Stimulated activated CD8-positive, alpha-beta memory T cell treated with anti-CD3 and anti-CD28 coated beads, Interleukin-15, amount 100 ng/mL, for 4 hours (primary cell): ENCODE results near the gene LHPP.
A peak's percentile ranks its signal among the peaks of the same experiment; 100 is the strongest.

Experiments used
- DNase-seq, 2 donors: peaks; one replicate each; pipeline ENCODE4 v3.0.0-alpha.2; 2020; ENCODE audit warnings: low read depth in 2 of 2

The LHPP gene

DNA sequence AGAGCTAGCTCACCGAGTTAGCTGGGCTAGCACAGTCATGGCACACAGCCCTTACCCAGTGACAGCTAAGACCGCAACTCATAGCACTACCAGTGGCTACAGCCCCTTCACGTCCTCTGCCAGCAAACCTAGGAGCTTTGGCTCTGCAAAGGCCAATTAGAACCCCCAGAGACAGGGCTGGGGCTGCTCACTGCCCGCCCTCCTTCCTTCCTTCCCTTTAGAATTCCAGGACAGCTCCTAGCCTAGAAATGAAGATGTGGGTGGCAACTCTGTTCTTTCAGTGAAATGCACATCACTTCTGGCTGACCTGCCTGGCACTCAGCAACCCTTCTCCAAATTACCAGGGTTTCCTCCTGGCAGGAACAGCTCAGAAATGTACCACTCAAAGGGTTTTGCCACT, 182.6 kb downstream of the LHPP start:
- no peak for DNase-seq

DNA sequence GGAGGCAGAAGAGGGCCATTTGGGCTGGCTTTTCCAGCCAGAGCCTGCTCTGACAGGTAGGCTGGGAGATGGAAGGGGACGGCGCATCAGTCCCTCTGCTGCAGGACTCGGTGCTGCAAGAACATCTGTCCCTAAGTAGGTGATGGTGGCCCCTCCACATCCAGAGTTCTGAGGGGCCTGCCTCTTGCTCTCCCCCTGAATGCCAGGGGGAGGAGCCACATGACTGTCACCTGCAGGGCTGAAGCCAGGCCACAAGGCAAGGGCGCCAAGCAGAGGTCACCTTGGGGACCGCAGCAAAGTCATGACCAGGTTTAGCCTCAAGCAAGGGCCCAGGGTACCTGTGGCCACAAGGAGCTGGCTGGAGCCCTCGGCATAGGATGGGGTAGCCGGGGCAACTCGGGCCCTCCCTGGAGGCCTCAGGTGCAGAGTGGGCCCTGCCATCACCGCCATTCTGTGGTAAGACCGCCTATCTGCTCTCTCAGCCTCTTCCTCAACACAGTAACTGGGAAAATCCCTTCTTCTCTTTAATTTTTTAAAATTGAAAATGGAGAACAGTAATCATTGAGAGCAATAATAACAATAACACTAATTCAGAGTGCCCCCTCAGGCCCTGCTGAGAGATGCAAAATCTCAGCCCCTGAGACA, 183.3 kb downstream of the LHPP start:
- DNase-seq = no peak

DNA sequence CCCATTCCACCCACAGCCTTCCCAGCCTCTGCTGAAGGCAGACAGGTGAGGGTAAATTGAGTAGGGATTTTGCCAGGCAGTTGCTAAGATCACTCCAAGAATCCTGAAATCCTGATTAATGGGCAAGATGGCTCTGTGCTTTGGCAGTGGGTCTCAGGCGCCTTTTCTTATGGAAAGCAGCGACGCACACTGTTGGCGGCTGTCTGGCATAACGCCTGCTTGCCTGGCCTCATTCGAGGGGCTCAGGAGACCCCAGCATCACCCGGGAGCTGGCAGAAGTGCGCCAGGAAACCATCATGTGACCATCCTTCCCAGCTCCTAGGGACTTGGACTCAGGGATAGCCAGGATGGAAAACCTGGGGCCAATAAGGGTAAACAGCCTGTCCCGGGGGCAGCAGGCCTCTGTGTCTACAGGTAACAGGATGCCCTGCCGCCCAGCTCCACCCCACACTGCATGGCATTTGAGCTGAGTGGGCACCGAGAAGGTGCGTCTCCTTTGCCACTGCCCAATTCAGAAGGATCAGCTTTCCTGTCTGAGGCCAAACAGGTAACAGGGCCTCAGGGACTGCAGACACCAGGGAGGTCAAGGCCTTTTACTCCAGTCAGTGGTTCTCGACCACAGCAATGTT, 184.0 kb downstream of the LHPP start:
- no peak for DNase-seq

GRCh38 chr10:124646483-124647352, 185.1 kb downstream of the LHPP start:
- DNase-seq = no peak

GRCh38 chr10:124647421-124648130, 186.0 kb downstream of the LHPP start:
- DNase-seq = peak in 1 of 2 donors; percentile 29

- no peak for DNase-seq
These were observed 186.5 kb downstream of the LHPP start for GRCh38 chr10:124648131-124648475.

DNA sequence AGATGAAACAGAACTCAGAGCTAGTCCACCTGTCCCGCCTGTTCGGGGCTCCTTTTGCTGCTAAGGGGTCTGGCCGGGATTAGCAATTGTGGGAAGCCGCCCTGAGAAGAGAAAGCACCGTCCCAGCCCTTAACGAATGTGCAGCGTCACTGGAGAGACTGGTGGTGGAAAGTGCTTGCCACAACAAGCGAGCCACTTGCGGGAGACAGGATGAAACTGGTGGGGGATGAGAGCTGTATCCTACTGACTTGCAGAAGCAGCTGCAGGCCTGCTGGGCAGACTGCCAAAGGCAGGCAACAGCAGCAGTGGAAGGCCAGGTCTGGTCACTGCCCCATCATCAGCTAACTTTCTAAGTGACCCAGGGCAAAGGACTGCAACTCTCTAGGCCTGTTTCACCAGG, 187.1 kb downstream of the LHPP start:
- no peak for DNase-seq

DNA sequence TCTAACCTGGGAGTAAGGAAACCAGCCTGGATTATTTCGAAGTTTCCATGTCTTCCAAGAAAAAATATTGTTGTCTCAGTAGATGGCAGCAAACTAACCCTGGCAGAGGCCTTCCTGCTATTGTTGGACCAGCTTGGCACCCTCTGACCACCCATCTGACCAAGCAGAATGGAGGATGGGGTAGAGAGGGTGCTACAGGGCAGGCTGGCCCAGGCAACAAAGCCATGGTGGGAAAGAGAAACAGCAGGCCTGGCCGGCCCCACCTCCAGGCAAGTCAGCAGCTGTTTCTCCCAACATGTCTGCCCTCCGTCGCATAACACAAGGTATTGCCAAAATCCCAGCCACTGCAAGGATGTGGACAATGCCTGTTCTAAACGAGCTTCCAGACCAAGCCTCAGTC, 187.6 kb downstream of the LHPP start:
- DNase-seq = no peak

GRCh38 chr10:124650263-124650662, 188.6 kb downstream of the LHPP start:
- DNase-seq = no peak

- peak; percentile 57 to 58 for DNase-seq
These were observed 189.3 kb downstream of the LHPP start for GRCh38 chr10:124650820-124651401.

DNA sequence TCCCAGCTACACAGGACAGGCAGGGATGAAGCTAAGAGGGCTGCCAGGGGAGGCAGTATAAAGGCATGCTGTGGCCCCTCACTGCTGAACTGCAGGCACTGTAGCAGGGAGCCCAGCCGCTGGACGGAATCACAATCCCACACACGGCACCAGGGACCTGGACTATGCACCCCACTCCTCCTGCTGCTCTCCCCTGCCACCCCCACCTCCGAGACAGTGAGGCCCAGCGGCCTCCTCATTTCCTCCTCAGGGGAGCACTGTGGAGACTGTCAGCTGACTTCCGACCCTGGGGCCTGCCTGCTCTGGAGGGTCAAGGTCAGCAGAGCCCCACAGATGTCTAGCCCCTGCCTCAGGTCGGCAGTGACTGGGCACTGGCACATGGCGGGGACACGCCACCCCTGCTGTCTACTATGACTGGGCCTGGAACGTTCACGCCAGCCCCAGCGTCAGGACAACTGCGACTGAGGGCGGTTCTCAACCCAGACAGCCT, 189.8 kb downstream of the LHPP start:
- DNase-seq = no peak

DNA sequence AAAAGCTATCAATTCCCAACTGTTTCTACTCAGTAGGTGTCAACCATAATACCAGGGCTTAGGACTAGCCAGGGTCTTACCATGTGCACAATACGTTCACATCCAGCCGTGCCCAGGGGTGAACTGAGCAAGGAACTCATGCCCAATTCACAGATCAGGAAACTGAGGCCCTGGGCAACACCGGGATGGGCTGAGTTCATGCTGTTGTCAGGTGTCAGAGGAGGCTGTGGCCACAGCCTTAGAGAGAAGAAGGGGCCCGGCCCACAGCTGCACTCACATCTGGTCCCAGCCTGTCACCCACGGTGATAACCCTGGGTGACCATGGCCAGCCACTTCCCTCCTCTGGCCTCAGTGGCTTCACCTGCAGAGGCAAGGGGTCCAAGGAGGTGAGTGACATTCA, 190.6 kb downstream of the LHPP start:
- no peak for DNase-seq

- no peak for DNase-seq
These were observed 191.1 kb downstream of the LHPP start for GRCh38 chr10:124652701-124653100.

GRCh38 chr10:124653311-124653710, 191.7 kb downstream of the LHPP start:
- DNase-seq = no peak

DNA sequence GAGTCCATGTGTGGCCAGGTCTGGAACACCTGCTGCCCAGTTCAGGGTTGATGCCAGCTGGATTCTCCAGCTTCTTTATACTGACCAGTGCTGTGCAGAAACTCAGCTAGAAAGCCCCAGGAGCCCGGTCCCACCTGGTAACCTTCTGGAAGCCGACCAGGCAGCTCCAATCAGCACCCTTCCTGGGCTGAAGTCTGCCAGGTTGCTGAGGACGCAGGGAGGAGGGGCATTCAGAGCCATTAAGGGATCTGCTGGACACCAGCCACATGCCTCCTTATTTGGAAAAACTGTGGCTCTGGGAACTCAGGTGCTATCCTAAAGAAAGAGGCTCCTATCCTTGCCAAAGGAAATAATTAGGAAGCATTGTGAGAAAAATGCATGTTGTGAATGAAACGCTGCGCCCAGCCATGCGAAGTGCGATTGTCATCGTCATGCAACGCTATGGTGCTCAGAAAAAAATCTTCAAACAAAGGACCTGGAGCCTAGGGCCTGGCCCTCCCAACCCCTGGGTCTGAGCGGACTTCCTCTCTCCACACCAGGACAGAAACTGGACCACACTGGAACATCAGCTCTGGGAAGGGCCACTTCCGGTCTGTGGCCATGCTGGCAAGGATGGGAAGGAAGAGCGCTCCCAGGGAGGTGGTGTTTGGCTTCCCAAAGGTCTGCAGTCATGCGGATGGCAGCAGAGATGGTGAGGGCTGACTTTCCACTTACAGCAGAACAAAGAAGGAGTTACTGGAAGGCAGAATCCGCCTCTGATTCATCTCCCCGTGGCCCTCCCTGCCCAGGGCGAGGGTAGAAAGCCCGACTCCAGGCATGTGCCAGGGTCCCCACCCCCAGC, 192.4 kb downstream of the LHPP start:
- no peak for DNase-seq

GRCh38 chr10:124654686-124655085, 193.1 kb downstream of the LHPP start:
- no peak for DNase-seq

GRCh38 chr10:124655191-124656112, 193.8 kb downstream of the LHPP start:
- no peak for DNase-seq

DNA sequence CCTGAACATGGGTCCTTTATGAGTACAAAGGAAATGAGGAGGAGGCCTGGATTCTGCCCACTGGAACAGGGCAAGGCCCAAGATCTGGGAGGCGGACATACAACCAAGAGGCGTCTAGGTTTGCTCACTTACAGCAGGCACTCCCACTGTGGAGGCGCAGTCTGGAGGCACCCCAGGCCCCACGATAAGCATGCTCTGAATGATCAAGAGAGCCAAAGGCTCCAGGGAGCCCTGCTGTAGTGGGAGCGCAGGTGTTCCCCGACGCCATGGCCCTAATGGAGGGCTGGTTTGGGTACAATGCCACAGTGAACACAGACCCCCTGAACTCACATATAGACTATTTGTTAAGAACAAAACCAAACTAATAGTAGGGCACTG, 194.5 kb downstream of the LHPP start:
- DNase-seq = no peak

DNA sequence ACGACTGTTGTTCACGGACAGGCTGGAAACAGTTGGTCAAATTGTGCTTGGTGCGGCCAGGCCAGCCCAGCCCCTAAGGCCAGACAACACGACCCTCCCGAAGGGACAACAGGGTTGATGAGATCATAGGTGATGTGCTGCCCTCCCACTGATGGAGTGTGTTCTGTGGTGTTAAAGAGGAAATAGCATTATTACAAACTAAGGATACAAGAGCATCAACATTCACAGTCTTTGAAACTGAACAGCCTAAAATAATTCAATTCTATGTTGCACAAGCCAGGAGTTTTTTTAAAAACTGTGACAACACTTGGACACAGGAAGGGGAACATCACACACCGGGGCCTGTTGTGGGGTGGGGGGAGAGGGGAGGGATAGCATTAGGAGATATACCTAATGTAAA, 194.9 kb downstream of the LHPP start:
- DNase-seq = no peak

- no peak for DNase-seq
These were observed 196.2 kb downstream of the LHPP start for GRCh38 chr10:124657806-124658205.
